HG02981 (cell line): ENCODE results near the gene ZNF423.

ENCODE experiments used
- ATAC-seq: cut with Tn5 transposase; IDR thresholded peaks from one replicate; pipeline ENCODE4 v1.9.1; 2021; ENCODE audit warnings: mild to moderate bottlenecking, moderate library complexity; ENCODE audit not compliant: unreplicated experiment

The ZNF423 gene

GRCh38 chr16:49608779-49609178 lies 247.1 kb downstream of the ZNF423 start:
- ATAC-seq = no peak

GRCh38 chr16:49608098-49608497 lies 247.8 kb downstream of the ZNF423 start:
- ATAC-seq = no peak

GRCh38 chr16:49605536-49606254 lies 250.2 kb downstream of the ZNF423 start:
- no peak for ATAC-seq

GRCh38 chr16:49604602-49605001 lies 251.3 kb downstream of the ZNF423 start:
- no peak for ATAC-seq

- ATAC-seq = no peak
These were observed 252.0 kb downstream of the ZNF423 start for GRCh38 chr16:49603956-49604355.

GRCh38 chr16:49602976-49603310 lies 253.0 kb downstream of the ZNF423 start:
- ATAC-seq = no peak

- no peak for ATAC-seq
These were observed 253.5 kb downstream of the ZNF423 start for GRCh38 chr16:49602201-49602975.

GRCh38 chr16:49601576-49601975 lies 254.3 kb downstream of the ZNF423 start:
- no peak for ATAC-seq

- no peak for ATAC-seq
These were observed 254.9 kb downstream of the ZNF423 start for GRCh38 chr16:49600976-49601375.

GRCh38 chr16:49600536-49600935 lies 255.4 kb downstream of the ZNF423 start:
- ATAC-seq = no peak

- no peak for ATAC-seq
These were observed 256.2 kb downstream of the ZNF423 start for GRCh38 chr16:49599704-49600103.

GRCh38 chr16:49599281-49599680 lies 256.6 kb downstream of the ZNF423 start:
- ATAC-seq = no peak

GRCh38 chr16:49598383-49599170 lies 257.3 kb downstream of the ZNF423 start:
- no peak for ATAC-seq

GRCh38 chr16:49597796-49598195 lies 258.1 kb downstream of the ZNF423 start:
- ATAC-seq = no peak

GRCh38 chr16:49596648-49597291 lies 259.1 kb downstream of the ZNF423 start:
- no peak for ATAC-seq

- ATAC-seq = no peak
These were observed 259.8 kb downstream of the ZNF423 start for GRCh38 chr16:49596068-49596467.

GRCh38 chr16:49594685-49595498 lies 261.0 kb downstream of the ZNF423 start:
- ATAC-seq = no peak

GRCh38 chr16:49594153-49594552 lies 261.8 kb downstream of the ZNF423 start:
- no peak for ATAC-seq

GRCh38 chr16:49593424-49594040 lies 262.4 kb downstream of the ZNF423 start:
- ATAC-seq = no peak
